ENCODE data around the gene FNDC7.

Gene FNDC7

DNA sequence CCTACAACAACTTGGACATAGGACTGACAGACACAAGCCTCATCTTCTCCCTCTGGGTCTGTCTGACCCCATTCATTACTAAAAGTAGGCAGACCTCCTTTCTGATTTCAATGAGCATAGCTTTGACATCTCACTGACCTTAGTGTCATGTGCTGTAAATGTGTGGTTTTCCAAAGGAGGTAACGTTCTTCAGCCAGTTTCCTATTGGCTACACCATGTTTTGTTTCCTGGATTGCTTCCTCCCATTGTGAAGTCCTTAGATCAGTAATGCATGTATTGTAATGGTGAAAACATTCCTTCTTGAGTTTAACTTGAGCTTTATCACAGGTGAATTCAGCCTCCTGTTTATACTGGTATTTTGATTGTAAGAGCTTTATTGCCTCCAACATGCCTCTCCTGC lies 54.4 kb downstream of the FNDC7 start:
- POLR2A ChIA-PET, result no interaction called here
- TF ChIP-seq ZNF175 (tag by site-specific recombination; IDR thresholded peaks at IDR 0.05) (no peak), IKZF3 (tag by site-specific recombination; IDR thresholded peaks at IDR 0.05) (no peak)
- CTCF ChIA-PET, result no interaction called here

DNA sequence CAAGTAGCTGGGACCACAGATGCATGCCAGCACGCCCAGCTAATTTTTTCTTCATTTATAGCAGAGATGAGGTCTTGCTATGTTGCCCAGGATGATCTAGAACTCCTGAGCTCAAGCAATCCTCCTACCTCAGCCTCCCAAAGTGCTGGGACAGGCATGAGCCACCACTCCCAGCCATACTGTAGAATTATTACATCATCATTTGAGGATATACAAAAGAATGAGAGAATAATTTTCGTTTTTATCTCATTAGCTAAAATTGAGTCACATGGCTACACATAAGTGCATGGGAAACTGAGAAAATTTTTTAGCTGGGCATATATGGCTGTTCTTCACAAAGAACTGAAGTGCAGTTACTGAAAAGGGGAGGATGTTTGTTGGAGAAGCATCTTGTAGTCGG lies 55.0 kb downstream of the FNDC7 start:
- H3K4me3 ChIP-seq (ENCODE audit: low read depth, low read length), result no peak overlapping the region
- ChIA-PET POLR2A (no interaction called here), CTCF (no interaction called here)
- peaks cover 7 to 50% of the 10 kb centered on the region in 2 experiments for H3K36me3 ChIP-seq (ENCODE audit: control insufficient read depth in 2 of 2, insufficient read depth in 1 of 2, low read length in 2 of 2)
- H3K4me1 ChIP-seq (ENCODE audit: control insufficient read depth, insufficient read depth, low read length), result no peaks in the 10 kb centered on the region
- TF ChIP-seq ZNF571 (tag by site-specific recombination; IDR thresholded peaks at IDR 0.05), result no peak
- TF ChIP-seq WT1 (tag by site-specific recombination; IDR thresholded peaks at IDR 0.05), result no peak
- TF ChIP-seq GLIS2 (tag by site-specific recombination; IDR thresholded peaks at IDR 0.05), result no peak
- TF ChIP-seq, protein P1, sequence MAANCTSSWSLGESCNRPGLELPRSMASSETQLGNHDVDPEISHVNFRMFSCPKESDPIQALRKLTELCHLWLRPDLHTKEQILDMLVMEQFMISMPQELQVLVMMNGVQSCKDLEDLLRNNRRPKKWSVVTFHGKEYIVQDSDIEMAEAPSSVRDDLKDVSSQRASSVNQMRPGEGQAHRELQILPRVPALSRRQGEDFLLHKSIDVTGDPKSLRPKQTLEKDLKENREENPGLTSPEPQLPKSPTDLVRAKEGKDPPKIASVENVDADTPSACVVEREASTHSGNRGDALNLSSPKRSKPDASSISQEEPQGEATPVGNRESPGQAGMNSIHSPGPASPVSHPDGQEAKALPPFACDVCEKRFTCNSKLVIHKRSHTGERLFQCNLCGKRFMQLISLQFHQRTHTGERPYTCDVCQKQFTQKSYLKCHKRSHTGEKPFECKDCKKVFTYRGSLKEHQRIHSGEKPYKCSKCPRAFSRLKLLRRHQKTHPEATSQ (tag by site-specific recombination; IDR thresholded peaks at IDR 0.05), result no peak
- TF ChIP-seq ZIC2 (tag by site-specific recombination; IDR thresholded peaks at IDR 0.05), result no peak
- TF ChIP-seq ZNF266 (tag by site-specific recombination; IDR thresholded peaks at IDR 0.05; ENCODE audit: low read depth), result no peak
- TF ChIP-seq ZNF837 (tag by site-specific recombination; IDR thresholded peaks at IDR 0.05), result no peak
- no peak for TF ChIP-seq ZNF157 (tag by site-specific recombination; IDR thresholded peaks at IDR 0.05)
- no peak for TF ChIP-seq OVOL3 (tag by site-specific recombination; IDR thresholded peaks at IDR 0.05)
- TF ChIP-seq ZNF48 (tag by site-specific recombination; IDR thresholded peaks at IDR 0.05), result no peak
- TF ChIP-seq, protein P2, sequence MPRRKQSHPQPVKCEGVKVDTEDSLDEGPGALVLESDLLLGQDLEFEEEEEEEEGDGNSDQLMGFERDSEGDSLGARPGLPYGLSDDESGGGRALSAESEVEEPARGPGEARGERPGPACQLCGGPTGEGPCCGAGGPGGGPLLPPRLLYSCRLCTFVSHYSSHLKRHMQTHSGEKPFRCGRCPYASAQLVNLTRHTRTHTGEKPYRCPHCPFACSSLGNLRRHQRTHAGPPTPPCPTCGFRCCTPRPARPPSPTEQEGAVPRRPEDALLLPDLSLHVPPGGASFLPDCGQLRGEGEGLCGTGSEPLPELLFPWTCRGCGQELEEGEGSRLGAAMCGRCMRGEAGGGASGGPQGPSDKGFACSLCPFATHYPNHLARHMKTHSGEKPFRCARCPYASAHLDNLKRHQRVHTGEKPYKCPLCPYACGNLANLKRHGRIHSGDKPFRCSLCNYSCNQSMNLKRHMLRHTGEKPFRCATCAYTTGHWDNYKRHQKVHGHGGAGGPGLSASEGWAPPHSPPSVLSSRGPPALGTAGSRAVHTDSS (tag by site-specific recombination; IDR thresholded peaks at IDR 0.05), result no peak
- no peak for TF ChIP-seq ZNF624 (tag by site-specific recombination; IDR thresholded peaks at IDR 0.05)
- no peak for TF ChIP-seq ZNF776 (tag by site-specific recombination; IDR thresholded peaks at IDR 0.05; ENCODE audit: borderline replicate concordance)
- TF ChIP-seq ZNF558 (tag by site-specific recombination; IDR thresholded peaks at IDR 0.05), result no peak
- TF ChIP-seq, protein P3, sequence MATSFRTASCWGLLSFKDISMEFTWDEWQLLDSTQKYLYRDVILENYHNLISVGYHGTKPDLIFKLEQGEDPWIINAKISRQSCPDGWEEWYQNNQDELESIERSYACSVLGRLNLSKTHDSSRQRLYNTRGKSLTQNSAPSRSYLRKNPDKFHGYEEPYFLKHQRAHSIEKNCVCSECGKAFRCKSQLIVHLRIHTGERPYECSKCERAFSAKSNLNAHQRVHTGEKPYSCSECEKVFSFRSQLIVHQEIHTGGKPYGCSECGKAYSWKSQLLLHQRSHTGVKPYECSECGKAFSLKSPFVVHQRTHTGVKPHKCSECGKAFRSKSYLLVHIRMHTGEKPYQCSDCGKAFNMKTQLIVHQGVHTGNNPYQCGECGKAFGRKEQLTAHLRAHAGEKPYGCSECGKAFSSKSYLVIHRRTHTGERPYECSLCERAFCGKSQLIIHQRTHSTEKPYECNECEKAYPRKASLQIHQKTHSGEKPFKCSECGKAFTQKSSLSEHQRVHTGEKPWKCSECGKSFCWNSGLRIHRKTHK (tag by site-specific recombination; IDR thresholded peaks at IDR 0.05), result no peak
- TF ChIP-seq ZBTB48 (tag by site-specific recombination; IDR thresholded peaks at IDR 0.05), result no peak
- no peak for TF ChIP-seq ZNF239 (tag by site-specific recombination; IDR thresholded peaks at IDR 0.05)
- no peak for TF ChIP-seq ZNF221 (tag by site-specific recombination; IDR thresholded peaks at IDR 0.05; ENCODE audit: borderline replicate concordance)
- no peak for TF ChIP-seq ZNF610 (tag by site-specific recombination; IDR thresholded peaks at IDR 0.05; ENCODE audit: borderline replicate concordance)
- H3K27ac ChIP-seq (ENCODE audit: extremely low read depth, low read depth, low read length), result no peak overlapping the region
- no peaks in the 10 kb centered on the region for H3K9me3 ChIP-seq (ENCODE audit: control insufficient read depth, insufficient read depth, low read depth, low read length)

More for the DNA sequence above, 54.4 kb downstream of the FNDC7 start:
- H3K4me1 ChIP-seq (ENCODE audit: control insufficient read depth, insufficient read depth, low read length), result no peaks in the 10 kb centered on the region
- H3K36me3 ChIP-seq (ENCODE audit: control insufficient read depth in 2 of 2, insufficient read depth in 1 of 2, low read length in 2 of 2), result peaks cover 11 to 52% of the 10 kb centered on the region in 2 experiments
- H3K4me3 ChIP-seq (ENCODE audit: low read depth, low read length), result no peak overlapping the region
- no peaks in the 10 kb centered on the region for H3K9me3 ChIP-seq (ENCODE audit: control insufficient read depth, insufficient read depth, low read depth, low read length)
- no peak overlapping the region for H3K27ac ChIP-seq (ENCODE audit: extremely low read depth, low read depth, low read length)

All from HEK293 (cell line).